Measurements from ENCODE around the gene RTL1.

- TF ChIP-seq YY1 (IDR thresholded peaks at IDR 0.05; ENCODE audit: low read depth) (no peak), MAX (IDR thresholded peaks at IDR 0.05) (no peak), TEAD4 (IDR thresholded peaks at IDR 0.05) (no peak), USF1 (IDR thresholded peaks at IDR 0.05) (no peak), NFIC (IDR thresholded peaks at IDR 0.05) (no peak), TAF1 (IDR thresholded peaks at IDR 0.05; ENCODE audit: low read depth) (no peak), CEBPB (IDR thresholded peaks at IDR 0.05) (no peak), REST (IDR thresholded peaks at IDR 0.05; ENCODE audit: low read depth) (no peak), TCF12 (IDR thresholded peaks at IDR 0.05; ENCODE audit: low read depth) (no peak), RAD21 (IDR thresholded peaks at IDR 0.05; ENCODE audit: low read depth) (no peak), EGR1 (IDR thresholded peaks at IDR 0.05) (no peak), ZBTB7A (IDR thresholded peaks at IDR 0.05; ENCODE audit: low read depth) (no peak), EP300 (IDR thresholded peaks at IDR 0.05; ENCODE audit: borderline replicate concordance) (no peak), FOXM1 (IDR thresholded peaks at IDR 0.05; ENCODE audit: borderline replicate concordance, low read depth) (no peak)
Observed at GRCh38 chr14:100891501-100892445, 11.7 kb downstream of the RTL1 start.

All from Ishikawa (cell line).